GM21619 (cell line): ENCODE data around the gene RBMY1J.
"Not testable (repeated sequence)": the region's sequence is repeated elsewhere in the genome, so short reads cannot be mapped to it uniquely, and the experiment has no call there.

Experiments used
- ATAC-seq: cut with Tn5 transposase; IDR thresholded peaks from one replicate; pipeline ENCODE4 v1.9.1; 2021; ENCODE audit not compliant: unreplicated experiment

RBMY1J gene

DNA sequence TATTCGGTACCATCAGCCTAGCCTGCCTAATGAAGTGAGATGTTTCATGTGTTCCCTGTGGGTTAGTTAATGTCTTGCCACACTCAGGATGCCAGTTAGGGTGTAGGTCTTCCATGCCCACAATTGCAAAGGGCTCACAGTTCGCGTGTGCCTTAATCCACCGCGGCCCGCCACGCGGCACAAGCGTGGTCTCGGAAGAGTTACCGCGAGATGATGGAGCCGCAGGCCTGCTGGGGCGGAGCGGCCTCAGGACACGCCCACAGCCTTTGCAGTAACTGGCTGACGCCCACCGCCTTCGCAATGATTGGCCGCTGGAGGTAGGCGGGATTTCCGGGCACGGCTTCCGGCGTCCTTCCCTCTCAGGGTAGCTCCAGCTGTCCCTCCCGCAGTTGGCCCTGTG is at the start of gene RBMY1J:
RBMY1J (plus strand) TSS at position 301 of the 400 bp plus-strand sequence. CDS start 2,038 bp downstream, outside the sequence.
- not testable (repeated sequence) for ATAC-seq

DNA sequence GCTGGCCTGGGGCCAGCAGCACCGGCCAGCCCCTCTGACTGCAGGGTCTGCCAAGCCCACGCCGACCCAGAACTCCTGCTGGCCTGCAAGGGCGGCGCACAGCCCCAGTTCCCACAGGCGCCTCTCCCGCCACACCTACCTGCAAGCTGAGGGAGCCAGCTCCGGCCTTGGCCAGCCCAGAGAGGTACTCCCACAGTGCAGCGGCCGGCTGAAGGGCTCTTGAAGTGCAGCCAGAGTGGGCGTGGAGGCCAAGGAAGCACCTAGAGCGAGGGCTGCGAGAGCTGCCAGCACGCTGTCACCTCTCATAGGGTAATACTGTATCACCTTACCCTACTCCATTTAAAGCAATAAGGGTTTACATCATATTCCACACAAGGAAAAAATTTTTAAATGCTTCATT is 35.8 kb upstream of the RBMY1J start:
- no peak for ATAC-seq

DNA sequence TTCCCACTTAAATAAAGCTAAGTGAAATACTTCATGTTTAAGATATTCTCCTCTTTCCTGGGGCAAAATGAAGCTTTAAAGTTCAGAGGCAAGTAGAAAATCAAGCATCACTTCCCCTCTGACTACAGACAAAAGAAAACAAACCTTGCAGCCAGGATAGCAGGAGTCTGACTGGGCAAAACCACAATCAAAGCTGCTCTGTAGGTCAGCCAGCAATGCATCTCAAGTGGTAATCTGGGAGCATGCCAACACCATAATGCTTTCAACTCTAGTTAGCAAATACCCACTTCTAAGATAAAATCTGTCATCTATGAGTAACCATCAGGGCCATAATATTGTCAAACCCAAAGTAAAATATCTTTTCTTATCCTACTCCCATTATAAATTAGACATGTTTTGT is 32.6 kb upstream of the RBMY1J start:
- no peak for ATAC-seq

DNA sequence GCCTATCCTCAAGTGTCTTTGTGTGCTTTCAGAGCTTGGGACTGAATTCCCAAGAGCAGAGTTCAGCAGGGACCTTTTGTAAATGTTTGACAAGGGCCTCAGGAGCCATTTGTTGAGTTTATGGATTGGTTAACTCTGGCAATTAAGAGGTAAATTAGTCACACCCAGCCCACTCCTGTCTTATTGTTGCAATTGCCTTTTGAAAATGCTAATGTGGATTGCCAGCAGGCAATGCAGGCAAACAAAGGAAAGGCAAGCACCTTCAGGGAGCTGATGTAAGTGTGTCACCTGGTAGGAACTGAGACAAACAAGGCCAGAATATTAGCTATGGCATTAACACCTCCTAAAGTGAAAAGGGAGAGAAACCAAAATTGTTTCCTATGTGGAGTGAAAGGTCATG is 29.7 kb upstream of the RBMY1J start:
- ATAC-seq: no peak

DNA sequence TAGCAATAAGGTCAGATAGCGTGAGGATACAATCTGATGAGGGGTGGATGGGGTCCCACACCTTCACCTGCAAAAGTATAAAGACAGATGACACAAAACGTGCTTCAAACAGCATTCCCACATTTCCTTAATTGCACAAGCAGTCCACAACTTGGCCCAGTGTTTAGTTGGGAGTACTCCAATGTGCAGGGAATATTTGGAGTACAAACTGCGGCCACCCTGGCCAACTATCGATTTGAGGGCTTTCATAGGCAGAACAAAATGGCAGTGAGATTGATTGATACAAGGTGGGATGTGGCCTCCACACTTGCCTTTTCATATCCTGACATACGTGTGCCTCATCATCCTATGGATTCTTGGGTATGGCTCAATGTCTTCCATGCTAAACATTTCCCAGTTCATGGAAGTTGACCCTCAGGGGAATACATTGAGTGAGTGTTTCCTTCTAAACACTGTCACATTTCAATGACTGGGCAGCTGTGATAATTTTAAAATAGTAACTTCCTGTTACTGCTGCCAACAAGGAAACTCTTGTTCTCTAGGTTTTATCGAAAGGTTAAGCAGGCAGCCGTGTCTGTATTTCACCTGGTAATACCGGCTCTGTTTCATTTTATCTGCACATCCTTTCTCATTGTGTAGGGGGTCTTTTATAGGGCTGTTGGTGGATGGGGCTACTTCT is 41.6 kb downstream of the RBMY1J start:
- ATAC-seq: not testable (repeated sequence)

DNA sequence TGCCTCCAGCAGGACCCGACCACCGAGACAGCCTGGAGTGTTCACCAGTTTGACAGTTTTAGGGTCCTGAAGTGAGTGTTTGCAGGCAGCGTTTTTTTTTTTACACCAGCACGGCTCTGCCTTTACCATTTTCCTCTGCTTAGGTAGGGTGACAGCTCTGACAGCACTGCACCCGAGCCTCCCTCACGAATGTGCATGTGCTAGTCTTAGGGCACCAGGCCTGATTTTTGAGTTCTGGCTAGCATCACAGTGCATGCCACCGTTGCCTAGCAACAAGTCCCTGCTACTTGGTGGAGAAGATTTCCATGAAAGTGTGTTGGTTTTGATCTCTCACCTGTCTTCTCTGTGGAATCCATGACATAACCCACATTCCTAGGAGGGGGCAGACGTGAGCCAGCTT is 52.3 kb downstream of the RBMY1J start:
- not testable (repeated sequence) for ATAC-seq

DNA sequence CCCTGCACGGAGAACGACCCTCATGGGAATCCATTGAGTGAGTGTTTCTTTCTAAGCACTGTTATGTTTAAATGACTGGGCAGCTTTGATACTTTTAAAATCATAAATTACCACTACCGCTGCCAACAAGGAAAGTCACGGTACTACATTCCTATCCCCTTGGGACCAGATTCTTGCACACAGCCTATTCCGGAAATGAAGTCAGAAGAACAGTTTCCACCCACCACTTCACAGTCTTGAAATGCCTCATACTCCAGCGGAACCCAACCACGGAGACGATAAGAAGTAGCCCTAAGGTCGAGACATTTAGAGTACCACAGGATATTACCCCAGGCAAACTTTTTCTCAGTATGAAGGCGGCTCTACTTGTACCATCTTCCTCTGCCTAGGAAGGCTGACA is 58.8 kb downstream of the RBMY1J start:
- ATAC-seq: not testable (repeated sequence)
